Neural cell (in vitro differentiated cells): ENCODE results near the gene TSPAN19. TPM values are rescaled to one million over a fixed set of nuclear protein-coding genes. Genes with fewer than 3 reads are reported as not detected.

Experiments
- H2AFZ ChIP-seq: fragments of 200-600, 300-800 bp; sonication (generic), shearing (Covaris generic); 2 replicates; pipeline ENCODE4 v1.6.0; 2014; ENCODE audit warnings: low read depth, mild to moderate bottlenecking, antibody characterized with exemption, low read length, moderate library complexity
- H3F3A ChIP-seq: fragments of 200-600 bp; shearing (Covaris generic); 2 replicates; pipeline ENCODE4 v1.6.1; 2016; ENCODE audit warnings: mild to moderate bottlenecking, moderate library complexity, mixed read lengths, antibody characterized with exemption, low read length; ENCODE audit not compliant: insufficient read depth, poor library complexity, severe bottlenecking
- H3K27ac ChIP-seq: fragments of 200-600, 300-800 bp; sonication (generic), shearing (Covaris generic); 2 replicates; pipeline ENCODE4 v1.5.1; 2014; ENCODE audit warnings: mild to moderate bottlenecking, low read length, moderate library complexity
- H3K27me3 ChIP-seq: fragments of 300-800, 200-600 bp; sonication (generic), shearing (Covaris generic); 2 replicates; pipeline ENCODE4 v1.6.0; 2014; ENCODE audit warnings: mild to moderate bottlenecking, low read depth, low read length, moderate library complexity; ENCODE audit not compliant: insufficient read depth
- H3K36me3 ChIP-seq: fragments of 300-800, 200-600 bp; sonication (generic), shearing (Covaris generic); 2 replicates; pipeline ENCODE4 v1.5.1; 2014; ENCODE audit warnings: mild to moderate bottlenecking, antibody characterized with exemption, low read length, moderate library complexity; ENCODE audit not compliant: insufficient read depth
- H3K4me2 ChIP-seq: fragments of 300-800, 200-600 bp; sonication (generic), shearing (Covaris generic); 2 replicates; pipeline ENCODE4 v1.6.0; 2014; ENCODE audit warnings: mild to moderate bottlenecking, low read length
- H3K4me3 ChIP-seq: fragments of 300-800, 200-600 bp; sonication (generic), shearing (Covaris generic); 2 replicates; pipeline ENCODE4 v1.5.1; 2014; ENCODE audit warnings: mild to moderate bottlenecking, low read length, moderate library complexity
- H3K79me2 ChIP-seq: fragments of 200-600 bp; shearing (Covaris generic); replicated peaks from 2 replicates; pipeline ENCODE4 v1.6.0; 2014; ENCODE audit warnings: mild to moderate bottlenecking, low read length, moderate library complexity; ENCODE audit not compliant: insufficient read depth
- H3K9ac ChIP-seq: fragments of 300-800, 200-600 bp; sonication (generic), shearing (Covaris generic); 2 replicates; pipeline ENCODE4 v1.6.1; 2016; ENCODE audit warnings: mild to moderate bottlenecking, low read length, mixed read lengths
- H3K9me2 ChIP-seq: fragments of 200-600 bp; shearing (Covaris generic); 2 replicates; pipeline ENCODE4 v1.6.1; 2016; ENCODE audit warnings: mild to moderate bottlenecking, low read length, mixed read lengths; ENCODE audit not compliant: insufficient read depth
- H3K9me3 ChIP-seq: fragments of 200-600, 300-800 bp; sonication (generic), shearing (Covaris generic); 2 replicates; pipeline ENCODE4 v1.6.1; 2016; ENCODE audit warnings: mild to moderate bottlenecking, mixed run types, low read length, moderate library complexity, mixed read lengths
- H4K20me1 ChIP-seq: fragments of 200-600 bp; shearing (Covaris generic); 2 replicates; pipeline ENCODE4 v1.6.1; 2016; ENCODE audit warnings: mild to moderate bottlenecking, mixed run types; ENCODE audit not compliant: insufficient read depth
- CTCF ChIP-seq: fragments of 450-650 bp; IDR thresholded peaks from 2 replicates; pipeline ENCODE4 v1.5.1; 2014; ENCODE audit warnings: antibody characterized with exemption, mild to moderate bottlenecking, moderate library complexity; ENCODE audit not compliant: poor library complexity, severe bottlenecking
- EP300 ChIP-seq: fragments of 450-650 bp; conservative IDR thresholded peaks from 2 replicates; pipeline ENCODE4 v1.6.1; 2014; ENCODE audit warnings: antibody characterized with exemption, mild to moderate bottlenecking, moderate library complexity; ENCODE audit not compliant: poor library complexity, severe bottlenecking
- EZH2 ChIP-seq: fragments of 200-600, 300-800 bp; shearing (Covaris generic), sonication (generic); IDR thresholded peaks from 2 replicates; pipeline ENCODE4 v1.6.1; 2014; ENCODE audit warnings: antibody characterized with exemption, low read length, borderline replicate concordance, mild to moderate bottlenecking; ENCODE audit not compliant: insufficient read depth, poor library complexity, severe bottlenecking
- MXI1 ChIP-seq: fragments of 450-650 bp; conservative IDR thresholded peaks from 2 replicates; pipeline ENCODE4 v1.6.1; 2014; ENCODE audit warnings: antibody characterized with exemption, mild to moderate bottlenecking; ENCODE audit not compliant: poor library complexity, severe bottlenecking
- POLR2AphosphoS5 ChIP-seq: IDR thresholded peaks from 2 replicates; pipeline ENCODE4 v1.6.1; 2012
- RAD21 ChIP-seq: fragments of 450-650 bp; conservative IDR thresholded peaks from 2 replicates; pipeline ENCODE4 v1.6.1; 2014; ENCODE audit warnings: antibody characterized with exemption, mild to moderate bottlenecking, moderate library complexity
- REST ChIP-seq: IDR thresholded peaks from 2 replicates; pipeline ENCODE4 v1.6.1; 2012; ENCODE audit warnings: borderline replicate concordance
- SMC3 ChIP-seq: fragments of 450-650 bp; conservative IDR thresholded peaks from 2 replicates; pipeline ENCODE4 v1.6.1; 2014; ENCODE audit warnings: antibody characterized with exemption, mild to moderate bottlenecking, moderate library complexity; ENCODE audit not compliant: poor library complexity
- TAF1 ChIP-seq: IDR thresholded peaks from 2 replicates; pipeline ENCODE4 v1.6.1; 2012; ENCODE audit warnings: low read depth
- polyA plus RNA-seq: library from polyadenylated mRNA; depleted of rRNA; stranded (reverse); fragments of >200 nt; gene quantifications from 2 replicates; pipeline ENCODE4 v1.2.3, GENCODE V29; 2014

The TSPAN19 gene
- polyA plus RNA-seq, 1 donor from 2014 or later = 3.5 TPM

GRCh38 chr12:84974155-84974815 lies 61.8 kb downstream of the TSPAN19 start:
- TF ChIP-seq POLR2AphosphoS5 (no peak), RAD21 (no peak), TAF1 (no peak), REST (no peak), EZH2 (no peak), CTCF (no peak), SMC3 (no peak), MXI1 (no peak), EP300 (no peak)
- H3K9me3 ChIP-seq = no peaks in the 10 kb centered on the region
- no peaks in the 10 kb centered on the region for H3K9me2 ChIP-seq
- H3K36me3 ChIP-seq = no peaks in the 10 kb centered on the region
- H3K27ac ChIP-seq = no peak overlapping the region
- H3K4me3 ChIP-seq = no peak overlapping the region
- no peaks in the 10 kb centered on the region for H3K27me3 ChIP-seq
- H3F3A ChIP-seq = no peaks in the 10 kb centered on the region
- no peaks in the 10 kb centered on the region for H3K79me2 ChIP-seq
- H3K4me2 ChIP-seq = no peak overlapping the region
- H3K9ac ChIP-seq = no peak overlapping the region
- H4K20me1 ChIP-seq = no peaks in the 10 kb centered on the region
- H2AFZ ChIP-seq = no peak overlapping the region

- no peak overlapping the region for H3K9ac ChIP-seq
- no peaks in the 10 kb centered on the region for H4K20me1 ChIP-seq
- H3K27me3 ChIP-seq = no peaks in the 10 kb centered on the region
- H3K79me2 ChIP-seq = no peaks in the 10 kb centered on the region
- no peaks in the 10 kb centered on the region for H3K9me2 ChIP-seq
- H3K27ac ChIP-seq = no peak overlapping the region
- no peak for TF ChIP-seq EP300
- TF ChIP-seq EZH2 = no peak
- TF ChIP-seq REST = no peak
- no peak overlapping the region for H3K4me2 ChIP-seq
- no peaks in the 10 kb centered on the region for H3K9me3 ChIP-seq
- H3K36me3 ChIP-seq = no peaks in the 10 kb centered on the region
- H3K4me3 ChIP-seq = no peak overlapping the region
- H3F3A ChIP-seq = no peaks in the 10 kb centered on the region
- H2AFZ ChIP-seq = no peak overlapping the region
Measured at GRCh38 chr12:84973026-84973425, 63.1 kb downstream of the TSPAN19 start.
